Thyroid gland (tissue), 4 donors: ENCODE results near the gene ZYG11A. TPM values are rescaled to one million over a fixed set of nuclear protein-coding genes. Genes with fewer than 3 reads are reported as not detected.
A peak's percentile ranks its signal among the peaks of the same experiment; 100 is the strongest.
"Not testable (repeated sequence)": the region's sequence is repeated elsewhere in the genome, so short reads cannot be mapped to it uniquely, and the experiment has no call there.

Experiments used
- DNase-seq, 2 donors: peaks; one replicate each; pipeline ENCODE4 v3.0.0-alpha.2; 2019
- H3K27ac ChIP-seq, 3 donors: fragments of 200-600 bp; sonication (generic); 1 replicate in 2 of 3; 2 replicates in 1 of 3; pipeline ENCODE4 v1.5.1; 2016 to 2019; ENCODE audit warnings: mild to moderate bottlenecking in 1 of 3, moderate library complexity in 1 of 3
- H3K27me3 ChIP-seq: fragments of 200-600 bp; sonication (generic); one replicate; pipeline ENCODE4 v1.5.1; 2019
- H3K36me3 ChIP-seq, 2 donors: fragments of 200-600 bp; sonication (generic); one replicate each; pipeline ENCODE4 v1.5.1; 2016 to 2019
- H3K4me1 ChIP-seq, 2 donors: fragments of 200-600 bp; sonication (generic); one replicate each; pipeline ENCODE4 v1.5.1; 2017 to 2019
- H3K4me3 ChIP-seq, 3 donors: fragments of 200-600 bp; sonication (generic); replicated peaks in 1 of 3; 1 replicate in 2 of 3; 2 replicates in 1 of 3; pipeline ENCODE4 v1.5.1; 2016; ENCODE audit warnings: mild to moderate bottlenecking in 1 of 3
- H3K9me3 ChIP-seq: fragments of 200-600 bp; sonication (generic); one replicate; pipeline ENCODE4 v1.5.1; 2017
- CTCF ChIP-seq, 6 experiments: fragments of 200-600 bp in 3 of 6; fragments of 450-650 bp in 3 of 6; sonication (generic) in 3 of 6; IDR thresholded peaks; one replicate each; pipeline ENCODE4 v1.5.1; 2016 to 2019; ENCODE audit warnings: antibody characterized with exemption in 6 of 6, mild to moderate bottlenecking in 2 of 6, inconsistent platforms in 1 of 6, moderate library complexity in 1 of 6
- POLR2A ChIP-seq, 2 donors: fragments of 450-650 bp; IDR thresholded peaks; one replicate each; pipeline ENCODE4 v1.6.1; 2017; ENCODE audit warnings: antibody characterized with exemption in 2 of 2, mild to moderate bottlenecking in 2 of 2, moderate library complexity in 1 of 2
- WGBS, 2 donors: methylation state at CpG; one replicate each; pipeline ENCODE4 v1.1.5; 2017; 5-methylcytosine and 5-hydroxymethylcytosine counted together
- intact Hi-C: fragments of 100-400 bp; cut with DNase I; formaldehyde crosslinking; loops from one replicate; pipeline ENCODE4 v1.15.1; 2023
- total RNA-seq, 4 donors: library from RNA; depleted of rRNA; stranded (reverse); fragments of >200 nt; gene quantifications; one replicate each; pipeline ENCODE4 v1.2.3, GENCODE V29; 2016

ZYG11A gene
- 1 to 10 TPM; 4.0 to 9.3 (median 5.9) TPM for total RNA-seq

GRCh38 chr1:52842643-52843310 is at the start of gene ZYG11A:
Gene ZYG11A (plus strand): TSS chr1:52842760. CDS start chr1:52842884, 124 bp downstream.
- DNase-seq = peak; percentile 81 to 82
- Histone ChIP-seq H3K36me3 (no peaks in the 10 kb centered on the region), H3K27me3 (no peaks in the 10 kb centered on the region), H3K4me3 (peak within 1 kb of the TSS; percentile 21 to 57 (median 52)), H3K4me1 (peaks cover 0 to 6% of the 10 kb centered on the region in 2 donors), H3K27ac (peak within 1 kb of the TSS; percentile 41 to 84 (median 76)), H3K9me3 (no peaks in the 10 kb centered on the region)
- 4% methylated on average over 11 of the region's 88 CpGs; no CpG with 5 or more reads in 1 of the 2 donors for whole genome bisulfite sequencing, 2 donors
- TF ChIP-seq POLR2A (IDR thresholded peaks at IDR 0.05) = peak in 1 of 2 donors; percentile 64
- TF ChIP-seq CTCF (IDR thresholded peaks at IDR 0.05) = peak in 4 of 6 experiments; percentile 31 to 62 (median 52)
- intact Hi-C loops = no loop called here

- H3K27ac ChIP-seq, intact Hi-C loops, DNase-seq, H3K4me3 ChIP-seq, H3K9me3 ChIP-seq, H3K4me1 ChIP-seq, H3K27me3 ChIP-seq: not testable (repeated sequence)
- 78 to 82% methylated on average over 7 of the region's 7 CpGs for WGBS, 2 donors
- peaks cover 7 to 11% of the 10 kb centered on the region in 2 donors for H3K36me3 ChIP-seq
These were observed 48.8 kb upstream of the ZYG11A start for GRCh38 chr1:52793717-52794116.

- 92% methylated on average over 3 of the region's 3 CpGs for WGBS, 2 donors
- no peak for TF ChIP-seq CTCF (IDR thresholded peaks at IDR 0.05)
- TF ChIP-seq POLR2A (IDR thresholded peaks at IDR 0.05) = no peak
- intact Hi-C loops = no loop called here
These were observed 47.1 kb upstream of the ZYG11A start for GRCh38 chr1:52795464-52795863.

GRCh38 chr1:52798331-52798730 is 44.2 kb upstream of the ZYG11A start:
- Histone ChIP-seq H3K9me3 (no peaks in the 10 kb centered on the region), H3K36me3 (peaks cover 7 to 16% of the 10 kb centered on the region in 2 donors), H3K27ac (no peak overlapping the region), H3K4me3 (no peak overlapping the region), H3K27me3 (no peaks in the 10 kb centered on the region), H3K4me1 (no peaks in the 10 kb centered on the region)
- TF ChIP-seq CTCF (IDR thresholded peaks at IDR 0.05) (no peak), POLR2A (IDR thresholded peaks at IDR 0.05) (no peak)
- no peak for DNase-seq
- intact Hi-C loops = no loop called here
- 97 to 98% methylated on average over 3 of the region's 3 CpGs for WGBS, 2 donors

More at GRCh38 chr1:52795464-52795863, 47.1 kb upstream of the ZYG11A start:
- Histone ChIP-seq H3K36me3 (peaks cover 7 to 11% of the 10 kb centered on the region in 2 donors), H3K27me3 (no peaks in the 10 kb centered on the region), H3K4me3 (no peak overlapping the region), H3K9me3 (no peaks in the 10 kb centered on the region), H3K4me1 (no peaks in the 10 kb centered on the region), H3K27ac (no peak overlapping the region)
- no peak for DNase-seq

- Histone ChIP-seq H3K4me1 (no peaks in the 10 kb centered on the region), H3K27ac (no peak overlapping the region), H3K9me3 (no peaks in the 10 kb centered on the region), H3K4me3 (no peak overlapping the region), H3K27me3 (no peaks in the 10 kb centered on the region), H3K36me3 (peaks cover 18 to 24% of the 10 kb centered on the region in 2 donors)
- intact Hi-C loops = no loop called here
- DNase-seq = no peak
- no peak for TF ChIP-seq CTCF (IDR thresholded peaks at IDR 0.05)
- TF ChIP-seq POLR2A (IDR thresholded peaks at IDR 0.05) = no peak
These were observed 41.5 kb upstream of the ZYG11A start for GRCh38 chr1:52801011-52801410.

GRCh38 chr1:52804083-52804482 is 38.5 kb upstream of the ZYG11A start:
- H3K27ac ChIP-seq, H3K9me3 ChIP-seq, H3K4me3 ChIP-seq, H3K4me1 ChIP-seq, H3K27me3 ChIP-seq, intact Hi-C loops, DNase-seq: not testable (repeated sequence)
- 96 to 97% methylated on average over 3 of the region's 3 CpGs for WGBS, 2 donors
- H3K36me3 ChIP-seq = peaks cover 13 to 17% of the 10 kb centered on the region in 2 donors
